CD4-positive, alpha-beta T cell treated with Interleukin-1 beta for 1 hour (primary cell): ENCODE results near the gene ABCC4.

Experiments
- DNase-seq, 2 donors: peaks; one replicate each; pipeline ENCODE4 v3.0.0-alpha.2; 2020 to 2022

Gene ABCC4

DNA sequence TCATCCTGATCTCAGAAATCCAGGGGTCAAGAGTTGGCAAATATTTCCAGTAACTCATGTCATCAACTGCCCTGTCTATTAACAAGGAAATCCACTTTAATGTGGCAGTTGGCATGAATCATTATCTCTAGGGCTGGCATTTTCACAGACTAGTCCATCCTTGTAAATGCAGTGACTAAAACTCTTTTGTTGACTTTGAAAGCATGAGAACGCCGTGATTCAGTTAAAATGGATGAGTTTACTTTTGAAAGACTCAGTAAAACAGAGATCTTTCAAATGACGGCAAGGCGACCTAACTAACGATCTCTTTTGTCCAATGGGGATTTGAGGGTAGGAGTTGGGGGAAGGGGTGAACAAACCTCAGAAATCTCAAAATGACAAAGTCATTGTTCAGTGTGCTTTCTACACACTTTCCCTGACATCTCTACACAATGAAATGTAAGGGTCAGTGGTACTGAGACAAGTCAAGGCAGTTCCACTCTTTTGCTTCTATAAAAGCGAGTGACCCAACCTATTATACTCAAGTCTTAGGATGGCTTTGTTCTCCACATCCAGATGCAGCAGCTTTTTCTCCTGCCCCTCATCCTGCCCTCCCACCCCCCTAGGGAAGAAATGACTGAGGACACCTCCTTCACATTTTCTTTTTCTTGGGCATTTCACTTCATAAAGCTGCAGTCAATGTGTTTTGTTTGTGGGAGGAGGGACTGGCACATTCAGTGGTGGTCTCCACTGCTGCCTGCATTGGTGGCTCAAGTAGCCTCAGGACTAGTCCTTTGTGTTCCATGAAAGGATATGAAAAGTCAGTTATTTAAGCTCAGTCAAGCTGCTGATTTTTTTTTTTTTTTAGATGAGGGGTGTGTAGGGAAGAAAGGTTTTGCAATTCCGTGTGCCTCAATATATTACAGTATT lies 200.5 kb downstream of the ABCC4 start:
- DNase-seq = no peak

- DNase-seq = no peak
These were observed 201.7 kb downstream of the ABCC4 start for GRCh38 chr13:95099541-95099940.

DNA sequence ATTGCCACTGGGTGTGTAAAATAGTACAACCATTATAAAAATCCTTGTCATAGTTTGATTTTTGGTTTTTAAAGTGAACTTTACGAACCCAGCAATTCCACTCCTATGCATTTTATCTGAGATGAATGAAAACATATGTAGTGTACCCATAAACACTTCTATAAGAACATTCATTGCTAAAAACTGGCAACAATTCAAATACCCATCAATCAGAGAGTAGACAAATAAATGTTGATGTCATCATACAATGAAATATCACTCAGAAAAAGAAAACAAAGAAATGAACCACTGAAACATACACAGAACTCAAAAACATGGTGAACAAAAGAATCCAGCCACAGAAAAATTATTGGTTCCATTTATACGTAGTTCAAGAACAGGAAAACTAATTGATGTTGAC lies 202.3 kb downstream of the ABCC4 start:
- no peak for DNase-seq

- DNase-seq = no peak
These were observed 209.5 kb downstream of the ABCC4 start for GRCh38 chr13:95091755-95092154.

DNA sequence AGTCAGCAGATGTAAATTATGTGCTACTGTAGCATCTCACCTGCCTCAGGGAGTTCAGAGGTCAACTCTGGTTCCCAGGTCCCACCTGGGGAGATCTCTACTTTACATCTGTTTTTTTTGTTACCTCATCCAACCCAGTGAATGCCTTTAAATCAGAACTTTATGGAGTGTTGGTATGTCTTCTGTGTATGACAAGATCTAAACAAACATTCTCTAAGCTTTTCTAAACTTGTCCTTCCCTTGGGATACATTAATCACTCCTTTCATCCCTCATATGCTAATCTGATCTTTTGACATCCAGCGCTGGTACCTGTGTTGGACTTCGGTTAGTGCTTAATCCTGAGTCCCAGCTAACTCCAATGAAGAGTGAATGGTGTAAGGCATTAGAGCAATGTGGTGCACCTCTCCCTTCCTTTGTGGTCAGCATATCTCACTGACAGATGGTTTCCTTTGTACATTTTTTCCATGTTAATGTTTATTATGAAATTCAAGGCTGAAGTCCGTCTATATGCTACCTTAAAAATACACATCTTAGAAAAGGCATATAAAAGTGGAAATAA lies 213.4 kb downstream of the ABCC4 start:
- no peak for DNase-seq

GRCh38 chr13:95086761-95087160 lies 214.5 kb downstream of the ABCC4 start:
- DNase-seq = no peak

GRCh38 chr13:95083758-95084157 lies 217.5 kb downstream of the ABCC4 start:
- no peak for DNase-seq

DNA sequence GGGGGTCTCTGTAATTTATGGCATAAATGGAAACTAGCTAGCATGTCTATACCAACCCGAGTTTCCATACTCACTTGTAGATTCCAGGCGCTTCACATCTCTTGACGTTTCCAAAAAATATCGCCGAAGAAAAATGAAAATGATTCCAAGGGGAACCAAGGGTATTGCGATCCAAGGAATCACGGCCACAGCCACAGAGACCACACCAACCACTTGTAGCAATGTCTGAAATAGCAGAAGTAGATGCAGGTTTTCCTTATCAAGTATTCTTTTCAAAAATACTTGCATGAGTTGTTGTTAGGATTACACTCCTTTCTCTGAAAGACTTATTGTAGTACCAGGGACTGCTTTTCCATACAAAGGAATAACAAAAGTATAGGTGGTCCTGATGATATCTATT lies 218.2 kb downstream of the ABCC4 start:
- no peak for DNase-seq

- DNase-seq = no peak
These were observed 225.7 kb downstream of the ABCC4 start for GRCh38 chr13:95075506-95075905.

- DNase-seq = no peak
These were observed 226.4 kb downstream of the ABCC4 start for GRCh38 chr13:95074820-95075219.

DNA sequence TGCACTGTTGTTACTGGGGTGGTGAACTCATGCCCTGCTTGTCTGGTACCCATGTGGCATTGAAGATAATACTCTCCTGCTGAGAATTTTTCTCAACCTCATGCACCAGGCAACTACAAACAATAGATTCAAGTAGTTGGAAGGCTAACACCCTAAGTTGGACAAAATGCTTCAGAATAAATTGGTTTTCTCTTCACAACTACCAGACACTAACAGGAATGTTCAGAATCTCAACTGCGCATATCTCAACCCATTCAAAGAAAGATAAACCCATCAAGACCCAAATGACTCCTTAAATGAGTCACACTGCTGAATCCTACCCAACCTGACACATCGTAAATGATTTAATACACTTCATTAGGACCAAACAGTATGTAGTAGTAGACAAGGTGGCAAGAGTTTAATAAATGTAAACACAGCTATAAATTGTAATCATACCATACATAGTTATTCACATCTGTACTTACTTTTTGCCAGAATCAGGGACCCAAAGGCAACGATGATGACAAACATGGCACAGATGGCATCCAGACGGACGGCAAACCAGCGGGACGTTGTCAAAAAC lies 227.4 kb downstream of the ABCC4 start:
- DNase-seq = no peak

- no peak for DNase-seq
These were observed 233.9 kb downstream of the ABCC4 start for GRCh38 chr13:95067303-95067702.

DNA sequence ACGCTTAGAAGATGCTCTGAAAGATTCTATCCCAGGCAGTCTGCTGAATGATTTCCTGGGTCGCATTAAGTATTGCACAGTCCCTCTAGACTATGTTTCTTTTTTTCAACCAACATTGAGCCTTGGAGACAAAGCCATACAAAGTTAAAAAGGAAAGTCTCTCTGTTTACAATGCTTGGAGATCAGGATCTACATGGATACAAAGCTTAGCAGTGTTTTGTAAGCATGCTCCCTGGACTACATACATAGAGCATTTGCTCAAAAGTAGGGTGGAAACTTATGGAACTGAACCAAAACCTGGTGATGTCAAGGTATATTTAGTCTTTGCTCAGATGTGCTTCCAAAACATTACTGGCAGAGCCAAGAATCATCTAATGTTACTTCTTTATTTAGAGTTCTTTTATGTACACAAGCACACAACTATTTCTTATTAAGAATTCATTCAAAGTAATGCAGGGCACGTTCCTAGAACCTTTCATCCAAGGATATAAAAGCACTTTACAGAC lies 241.2 kb downstream of the ABCC4 start:
- no peak for DNase-seq

DNA sequence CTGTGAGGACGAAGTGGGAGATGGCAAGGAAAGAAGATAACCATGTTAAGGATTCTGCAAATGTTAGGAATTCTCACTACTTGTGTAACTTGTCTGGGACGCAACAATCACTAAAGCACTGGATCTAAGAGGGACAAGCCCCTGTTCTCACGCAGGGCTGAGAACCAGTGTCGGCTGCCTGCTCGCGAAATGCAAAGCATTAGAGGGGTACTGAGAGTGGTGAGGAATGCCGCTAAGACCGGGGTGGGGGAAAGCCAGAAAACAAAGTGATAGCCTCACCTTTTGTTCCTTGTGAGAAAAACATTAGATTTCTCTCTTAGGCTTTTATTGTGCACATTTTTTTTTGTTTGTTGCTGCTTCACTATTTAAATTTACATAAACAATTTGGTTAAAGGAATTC lies 241.9 kb downstream of the ABCC4 start:
- no peak for DNase-seq

GRCh38 chr13:95058680-95059079 lies 242.6 kb downstream of the ABCC4 start:
- DNase-seq = no peak

DNA sequence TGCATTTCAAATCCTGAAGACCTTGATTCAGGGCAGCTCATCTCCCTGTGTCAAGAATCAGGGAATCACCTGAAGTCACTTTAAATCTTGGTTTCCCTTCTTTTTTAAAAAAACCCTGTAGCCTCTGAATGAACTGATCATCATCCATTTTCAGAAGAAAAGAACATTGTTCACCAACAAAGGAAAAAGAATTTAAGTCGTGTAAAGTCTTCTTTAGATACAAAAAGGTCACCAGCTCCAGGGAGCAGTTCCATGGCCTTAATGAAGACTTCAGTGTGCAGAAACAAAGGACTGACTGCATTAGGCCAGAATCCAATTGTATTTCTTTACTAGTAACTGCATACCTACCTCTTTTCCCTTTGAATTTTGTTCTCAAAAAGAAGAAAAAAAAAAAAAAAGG lies 245.0 kb downstream of the ABCC4 start:
- no peak for DNase-seq

GRCh38 chr13:95050800-95051615 lies 250.2 kb downstream of the ABCC4 start:
- no peak for DNase-seq

- DNase-seq = no peak
These were observed 251.5 kb downstream of the ABCC4 start for GRCh38 chr13:95049772-95050171.

- DNase-seq = no peak
These were observed 256.6 kb downstream of the ABCC4 start for GRCh38 chr13:95044452-95045205.

- no peak for DNase-seq
These were observed 261.8 kb downstream of the ABCC4 start for GRCh38 chr13:95039415-95039814.

DNA sequence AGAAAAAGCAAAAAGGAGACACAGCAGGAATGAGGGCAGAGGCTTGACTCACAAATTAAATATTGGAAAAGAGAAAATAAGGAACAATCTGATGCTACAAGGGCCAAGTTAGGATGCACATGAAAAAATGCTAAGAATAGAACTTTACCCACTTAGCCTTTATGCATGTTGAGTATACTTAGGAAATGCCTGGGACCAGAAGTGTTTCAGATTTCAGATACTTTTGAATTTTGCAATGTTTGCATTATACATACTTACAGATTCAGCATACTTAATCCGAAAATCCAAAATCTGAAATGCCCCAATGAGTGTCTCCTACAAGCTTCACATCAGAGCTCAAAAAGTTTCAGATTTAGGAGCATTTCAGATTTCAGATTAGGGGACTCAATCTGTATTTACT lies 262.3 kb downstream of the ABCC4 start:
- no peak for DNase-seq
